Measurements from ENCODE around the gene JPH3. TPM values are rescaled to one million over a fixed set of nuclear protein-coding genes. Genes with fewer than 3 reads are reported as not detected.

Gene JPH3
- total RNA-seq, 1 experiment from 2014 or later, result 32.7 TPM

DNA sequence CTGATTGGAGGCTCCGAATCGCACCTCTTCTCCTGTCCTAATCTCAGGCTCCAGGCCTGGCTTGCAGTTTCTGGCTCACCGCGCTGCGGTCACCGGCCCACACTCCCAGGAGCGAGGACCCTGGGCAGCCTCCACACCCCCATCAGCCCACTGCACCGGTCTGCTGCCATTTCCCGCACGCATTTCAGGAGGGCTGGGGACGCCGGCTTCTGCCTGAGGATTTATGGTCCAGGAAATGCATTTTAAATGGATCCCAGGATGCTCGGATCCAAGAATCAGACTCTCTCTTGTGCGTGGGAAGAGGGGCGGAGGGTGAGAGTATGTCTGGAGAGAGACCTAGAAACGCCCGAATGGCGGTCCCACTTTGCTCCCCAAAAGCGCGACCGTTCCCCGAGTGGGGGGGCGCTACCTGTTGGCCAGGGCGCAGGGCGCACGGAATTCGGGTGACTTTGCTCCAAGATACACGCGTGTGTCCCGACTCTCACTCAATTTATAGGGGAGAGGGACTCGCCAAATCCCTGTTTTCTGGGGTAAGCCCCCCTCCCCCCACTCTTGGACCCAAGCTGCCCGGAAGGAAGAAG is 817 bp upstream of the JPH3 start:
- Histone ChIP-seq H2BK120ac (ENCODE audit: low read depth, low read length, poor library complexity, severe bottlenecking) (no peak overlapping the region), H3K9me3 (ENCODE audit: control insufficient read depth, low read depth, low read length) (no peaks in the 10 kb centered on the region), H3K4me1 (ENCODE audit: insufficient read depth, low read length) (0 out of 2 replicates have a peak, but pooled peaks cover 3% of the 10 kb centered on the region), H3K23me2 (ENCODE audit: insufficient read length, low read depth, low read length, poor library complexity, severe bottlenecking) (peaks cover 18% of the 10 kb centered on the region), H3K14ac (ENCODE audit: insufficient read depth, low read length) (no peak overlapping the region), H2BK20ac (ENCODE audit: low read depth, low read length, poor library complexity, severe bottlenecking) (no peak overlapping the region), H3K27ac (ENCODE audit: insufficient read length, low read depth, low read length) (no peak overlapping the region), H2AK5ac (ENCODE audit: insufficient read length, low read length) (no peak overlapping the region), H2BK5ac (ENCODE audit: insufficient read length, low read length) (no peak overlapping the region), H3T11ph (ENCODE audit: low read length) (no peak overlapping the region), H4K8ac (replicated peaks; ENCODE audit: insufficient read length, low read depth, low read length) (no peak overlapping the region), H3K4ac (ENCODE audit: low read depth, low read length) (no peak overlapping the region), H4K91ac (ENCODE audit: insufficient read length, low read depth, low read length) (no peak overlapping the region), H2BK15ac (ENCODE audit: low read depth, low read length) (no peak overlapping the region), H2AFZ (ENCODE audit: low read length) (no peak overlapping the region), H3K56ac (ENCODE audit: insufficient read length, low read depth, low read length) (no peak overlapping the region), H3K79me2 (ENCODE audit: insufficient read depth, low read length) (no peaks in the 10 kb centered on the region; the same call in 1 of the 2 replicates), H2BK12ac (ENCODE audit: insufficient read length, low read depth, low read length) (no peak overlapping the region), H4K5ac (ENCODE audit: insufficient read length, low read depth, low read length) (no peak overlapping the region), H3K27me3 (ENCODE audit: insufficient read depth, low read length) (no peaks in the 10 kb centered on the region), H3K4me2 (ENCODE audit: insufficient read depth, insufficient read length, low read length) (peak overlapping the region; percentile 82), H3K9ac (ENCODE audit: extremely low read depth, insufficient read length, low read length) (peak overlapping the region; percentile 3), H3K23ac (ENCODE audit: insufficient read length, low read depth, low read length) (no peak overlapping the region), H3K18ac (ENCODE audit: insufficient read length, low read depth, low read length) (peak overlapping the region; percentile 11), H3K79me1 (ENCODE audit: insufficient read depth, low read depth, low read length, poor library complexity, severe bottlenecking) (peaks cover 4% of the 10 kb centered on the region), H4K20me1 (ENCODE audit: control insufficient read depth, insufficient read depth, insufficient read length) (no peaks in the 10 kb centered on the region)
- H3K4me3 Mint-ChIP-seq, result peak overlapping the region; percentile 80 to 85
- DNase-seq, result no peak
- H3K27me3 Mint-ChIP-seq (ENCODE audit: low read depth), result peaks cover 17% of the 10 kb centered on the region
- peaks cover 13 to 17% of the 10 kb centered on the region in 2 experiments for H3K4me1 Mint-ChIP-seq
- no peak for TF ChIP-seq CTCF (conservative IDR thresholded peaks at IDR 0.05)
- no CpG with 5 or more reads among the region's 32 CpGs for WGBS (ENCODE audit: extremely low coverage, insufficient read length, low lambda C conversion rate)
- peaks cover 3 to 5% (median 5%) of the 10 kb centered on the region in 3 experiments; a peak in 3 of 7 replicates for H3K36me3 Mint-ChIP-seq (ENCODE audit: insufficient read depth in 1 of 3, low read depth in 3 of 3)
- H3K27ac Mint-ChIP-seq, result peak overlapping the region in 1 of 3 experiments; percentile 88; a peak in 2 of 7 replicates
- H3K9me3 Mint-ChIP-seq, result no peaks in the 10 kb centered on the region; a peak in 1 of 5 replicates

All from H9 (cell line).